Activated CD4-positive, alpha-beta T cell treated with anti-CD3 and anti-CD28 coated beads, Interleukin-2, amount 10 ng/mL, durations not matched to agents 7 days and 5 days (primary cell): ENCODE results near the gene LTK. TPM values are rescaled to one million over a fixed set of nuclear protein-coding genes. Genes with fewer than 3 reads are reported as not detected.

Source experiments
- CTCF ChIA-PET: fragments of 350-600 bp; sonication (Branson Sonifier 250); formaldehyde crosslinking; loops from one replicate; lab custom pipeline; 2021; ENCODE audit warnings: antibody characterized with exemption; lab: Charles Lee
- POLR2A ChIA-PET: fragments of 350-600 bp; sonication (Branson Sonifier 250); formaldehyde crosslinking; loops from one replicate; lab custom pipeline; 2021; ENCODE audit warnings: antibody characterized with exemption; lab: Charles Lee
- DNase-seq: peaks from one replicate; pipeline ENCODE4 v3.0.0-alpha.2; 2020
- H3K27ac Mint-ChIP-seq: one replicate; pipeline ENCODE4 v1.8.0; 2021; ENCODE audit warnings: mild to moderate bottlenecking, moderate library complexity, mixed read lengths
- H3K27me3 Mint-ChIP-seq: one replicate; pipeline ENCODE4 v1.8.0; 2021; ENCODE audit warnings: mixed read lengths
- H3K36me3 Mint-ChIP-seq: one replicate; pipeline ENCODE4 v1.8.0; 2021; ENCODE audit warnings: low read depth, mixed read lengths
- H3K4me1 Mint-ChIP-seq: one replicate; pipeline ENCODE4 v1.8.0; 2021; ENCODE audit warnings: mixed read lengths
- H3K4me3 Mint-ChIP-seq: one replicate; pipeline ENCODE4 v1.8.0; 2021; ENCODE audit warnings: mild to moderate bottlenecking, moderate library complexity, mixed read lengths
- H3K9me3 Mint-ChIP-seq: one replicate; pipeline ENCODE4 v1.8.0; 2021; ENCODE audit warnings: mixed read lengths
- total RNA-seq, 2 experiments: library from RNA; stranded (reverse); gene quantifications; one replicate each; pipeline ENCODE4 v1.2.3, GENCODE V29; 2021

The LTK gene
- total RNA-seq, 2 experiments from 2014 or later: 0.87 to 1.1 TPM

GRCh38 chr15:41493205-41493901, 20.3 kb downstream of the LTK start, which contains the start of gene ITPKA:
Gene ITPKA, plus strand, starts transcription at chr15:41493874. Its CDS starts 54 bp downstream, at chr15:41493928.
- CTCF ChIA-PET: interaction anchor here (0.6 to 2.2 kb wide), 3 partner anchors 20 to 589 kb away, joined by 3 to 8 read pairs (median 4); no protein-coding TSS in a partner anchor
- H3K27me3 Mint-ChIP-seq: peaks cover 44% of the 10 kb centered on the region
- DNase-seq: peak; percentile 71
- POLR2A ChIA-PET: no interaction called here
- peaks cover 34% of the 10 kb centered on the region for H3K4me1 Mint-ChIP-seq
- H3K9me3 Mint-ChIP-seq: no peaks in the 10 kb centered on the region
- no peaks in the 10 kb centered on the region for H3K36me3 Mint-ChIP-seq
- H3K27ac Mint-ChIP-seq: no peak within 1 kb of the TSS
- peak within 1 kb of the TSS; percentile 71 for H3K4me3 Mint-ChIP-seq

- POLR2A ChIA-PET: no interaction called here
- H3K4me3 Mint-ChIP-seq: peak overlapping the region; percentile 71
- peaks cover 39% of the 10 kb centered on the region for H3K27me3 Mint-ChIP-seq
- CTCF ChIA-PET: interaction anchor here (0.6 to 2.2 kb wide), 2 partner anchors 19 to 27 kb away, joined by 3 to 8 read pairs; no protein-coding TSS in a partner anchor
- peaks cover 38% of the 10 kb centered on the region for H3K4me1 Mint-ChIP-seq
- no peak overlapping the region for H3K27ac Mint-ChIP-seq
- no peak for DNase-seq
- no peaks in the 10 kb centered on the region for H3K36me3 Mint-ChIP-seq
- H3K9me3 Mint-ChIP-seq: no peaks in the 10 kb centered on the region
Observed at GRCh38 chr15:41492597-41493204, 20.9 kb downstream of the LTK start.

GRCh38 chr15:41491889-41492288, 21.7 kb downstream of the LTK start:
- POLR2A ChIA-PET: no interaction called here
- no peak for DNase-seq
- H3K4me3 Mint-ChIP-seq: no peak overlapping the region
- no peaks in the 10 kb centered on the region for H3K36me3 Mint-ChIP-seq
- no peaks in the 10 kb centered on the region for H3K9me3 Mint-ChIP-seq
- peaks cover 31% of the 10 kb centered on the region for H3K27me3 Mint-ChIP-seq
- H3K4me1 Mint-ChIP-seq: peaks cover 38% of the 10 kb centered on the region
- CTCF ChIA-PET: interaction anchor here (0.6 kb wide), 1 partner anchor 690 kb away, joined by 4 read pairs; no protein-coding TSS in a partner anchor
- no peak overlapping the region for H3K27ac Mint-ChIP-seq

GRCh38 chr15:41490355-41490754, 23.3 kb downstream of the LTK start:
- DNase-seq: no peak
- Mint-ChIP-seq H3K27ac (no peak overlapping the region), H3K4me3 (no peak overlapping the region)

GRCh38 chr15:41489641-41490040, 24.0 kb downstream of the LTK start:
- ChIA-PET POLR2A (interaction anchor here (0.6 kb wide), 1 partner anchor 9 kb away, joined by 9 read pairs; no protein-coding TSS in a partner anchor), CTCF (interaction anchor here (1.2 kb wide), 1 partner anchor 62 kb away, joined by 3 read pairs; no protein-coding TSS in a partner anchor)
- H3K4me1 Mint-ChIP-seq: peaks cover 36% of the 10 kb centered on the region
- H3K4me3 Mint-ChIP-seq: no peak overlapping the region
- DNase-seq: no peak
- no peak overlapping the region for H3K27ac Mint-ChIP-seq
- H3K36me3 Mint-ChIP-seq: no peaks in the 10 kb centered on the region
- H3K27me3 Mint-ChIP-seq: peaks cover 20% of the 10 kb centered on the region
- H3K9me3 Mint-ChIP-seq: no peaks in the 10 kb centered on the region

More at GRCh38 chr15:41490355-41490754, 23.3 kb downstream of the LTK start:
- Mint-ChIP-seq H3K36me3 (no peaks in the 10 kb centered on the region), H3K4me1 (peaks cover 38% of the 10 kb centered on the region), H3K9me3 (no peaks in the 10 kb centered on the region), H3K27me3 (peaks cover 24% of the 10 kb centered on the region)
- POLR2A ChIA-PET: interaction anchor here (0.6 kb wide), 2 partner anchors 13 to 1661 kb away, joined by 3 to 4 read pairs; no protein-coding TSS in a partner anchor
- CTCF ChIA-PET: interaction anchor here (0.7 to 1.2 kb wide), 2 partner anchors 10 to 63 kb away, joined by 3 to 4 read pairs; no protein-coding TSS in a partner anchor

GRCh38 chr15:41487802-41488201, 25.8 kb downstream of the LTK start:
- peak overlapping the region; percentile 62 for H3K27ac Mint-ChIP-seq
- H3K9me3 Mint-ChIP-seq: no peaks in the 10 kb centered on the region
- POLR2A ChIA-PET: no interaction called here
- peaks cover 45% of the 10 kb centered on the region for H3K4me1 Mint-ChIP-seq
- H3K4me3 Mint-ChIP-seq: peak overlapping the region; percentile 13
- peaks cover 15% of the 10 kb centered on the region for H3K27me3 Mint-ChIP-seq
- DNase-seq: no peak
- peaks cover 2% of the 10 kb centered on the region for H3K36me3 Mint-ChIP-seq
- CTCF ChIA-PET: no interaction called here

- no peak for DNase-seq
- H3K36me3 Mint-ChIP-seq: peaks cover 2% of the 10 kb centered on the region
- no peaks in the 10 kb centered on the region for H3K9me3 Mint-ChIP-seq
- peaks cover 11% of the 10 kb centered on the region for H3K27me3 Mint-ChIP-seq
- no peak overlapping the region for H3K4me3 Mint-ChIP-seq
- no peak overlapping the region for H3K27ac Mint-ChIP-seq
- ChIA-PET CTCF (no interaction called here), POLR2A (no interaction called here)
- H3K4me1 Mint-ChIP-seq: peaks cover 44% of the 10 kb centered on the region
Observed at GRCh38 chr15:41487381-41487780, 26.2 kb downstream of the LTK start.

GRCh38 chr15:41486286-41486685, 27.3 kb downstream of the LTK start:
- H3K27ac Mint-ChIP-seq: no peak overlapping the region
- no peaks in the 10 kb centered on the region for H3K9me3 Mint-ChIP-seq
- no peak overlapping the region for H3K4me3 Mint-ChIP-seq
- peaks cover 3% of the 10 kb centered on the region for H3K27me3 Mint-ChIP-seq
- H3K36me3 Mint-ChIP-seq: peaks cover 10% of the 10 kb centered on the region
- POLR2A ChIA-PET: no interaction called here
- CTCF ChIA-PET: no interaction called here
- DNase-seq: no peak
- peaks cover 34% of the 10 kb centered on the region for H3K4me1 Mint-ChIP-seq

- H3K9me3 Mint-ChIP-seq: no peaks in the 10 kb centered on the region
- DNase-seq: no peak
- ChIA-PET POLR2A (no interaction called here), CTCF (interaction anchor here (0.7 to 2.8 kb wide), 2 partner anchors 13 to 19 kb away, joined by 3 to 8 read pairs; no protein-coding TSS in a partner anchor)
- H3K36me3 Mint-ChIP-seq: peaks cover 22% of the 10 kb centered on the region
- no peaks in the 10 kb centered on the region for H3K27me3 Mint-ChIP-seq
- no peak overlapping the region for H3K4me3 Mint-ChIP-seq
- H3K27ac Mint-ChIP-seq: peak overlapping the region; percentile 1
- peaks cover 25% of the 10 kb centered on the region for H3K4me1 Mint-ChIP-seq
Observed at GRCh38 chr15:41484937-41485625, 28.5 kb downstream of the LTK start.

GRCh38 chr15:41483519-41483918, 30.1 kb downstream of the LTK start:
- peaks cover 32% of the 10 kb centered on the region for H3K36me3 Mint-ChIP-seq
- peak overlapping the region; percentile 11 for H3K4me3 Mint-ChIP-seq
- ChIA-PET CTCF (interaction anchor here (0.8 to 2.8 kb wide), 4 partner anchors 9 to 43 kb away, joined by 3 to 8 read pairs (median 3); no protein-coding TSS in a partner anchor), POLR2A (no interaction called here)
- no peaks in the 10 kb centered on the region for H3K9me3 Mint-ChIP-seq
- DNase-seq: peak; percentile 22
- no peaks in the 10 kb centered on the region for H3K27me3 Mint-ChIP-seq
- H3K27ac Mint-ChIP-seq: peak overlapping the region; percentile 69
- peaks cover 22% of the 10 kb centered on the region for H3K4me1 Mint-ChIP-seq

GRCh38 chr15:41483115-41483514, 30.5 kb downstream of the LTK start:
- peak; percentile 41 for DNase-seq
- H3K27me3 Mint-ChIP-seq: no peaks in the 10 kb centered on the region
- peak overlapping the region; percentile 11 for H3K4me3 Mint-ChIP-seq
- ChIA-PET POLR2A (no interaction called here), CTCF (interaction anchor here (1.3 to 2.8 kb wide), 3 partner anchors 9 to 17 kb away, joined by 3 to 8 read pairs (median 5); no protein-coding TSS in a partner anchor)
- H3K36me3 Mint-ChIP-seq: peaks cover 35% of the 10 kb centered on the region
- H3K4me1 Mint-ChIP-seq: peaks cover 21% of the 10 kb centered on the region
- H3K27ac Mint-ChIP-seq: peak overlapping the region; percentile 69
- H3K9me3 Mint-ChIP-seq: no peaks in the 10 kb centered on the region
